ENCODE measurements around the gene PAM. TPM values are rescaled to one million over a fixed set of nuclear protein-coding genes. Genes with fewer than 3 reads are reported as not detected.
A peak's percentile ranks its signal among the peaks of the same experiment; 100 is the strongest.

Gene PAM
- total RNA-seq, 1 experiment from 2014 or later: 90.0 TPM

GRCh38 chr5:102795526-102795925, 40.4 kb downstream of the PAM start:
- H3K4me1 ChIP-seq (ENCODE audit: insufficient read depth, low read length): peaks cover 24% of the 10 kb centered on the region
- H3K4me3 ChIP-seq (ENCODE audit: low read length): no peak overlapping the region
- BruUV-seq (replicated peaks): no TSS peak
- ATAC-seq: no peak
- no peaks in the 10 kb centered on the region for H3K36me3 ChIP-seq (ENCODE audit: low read depth, low read length)
- intact Hi-C loops (cut with micrococcal nuclease): loop anchor here (2.0 kb wide), 1 partner anchor 69 kb away; no protein-coding TSS in a partner anchor
- no peaks in the 10 kb centered on the region for H3K79me2 ChIP-seq (ENCODE audit: low read length)
- no peaks in the 10 kb centered on the region for H3K9me2 ChIP-seq (replicated peaks; ENCODE audit: low read length)
- H2AFZ ChIP-seq (ENCODE audit: low read length): no peak overlapping the region
- H3F3A ChIP-seq (ENCODE audit: low read length, unreplicated experiment): no peaks in the 10 kb centered on the region
- TF ChIP-seq, protein P1, sequence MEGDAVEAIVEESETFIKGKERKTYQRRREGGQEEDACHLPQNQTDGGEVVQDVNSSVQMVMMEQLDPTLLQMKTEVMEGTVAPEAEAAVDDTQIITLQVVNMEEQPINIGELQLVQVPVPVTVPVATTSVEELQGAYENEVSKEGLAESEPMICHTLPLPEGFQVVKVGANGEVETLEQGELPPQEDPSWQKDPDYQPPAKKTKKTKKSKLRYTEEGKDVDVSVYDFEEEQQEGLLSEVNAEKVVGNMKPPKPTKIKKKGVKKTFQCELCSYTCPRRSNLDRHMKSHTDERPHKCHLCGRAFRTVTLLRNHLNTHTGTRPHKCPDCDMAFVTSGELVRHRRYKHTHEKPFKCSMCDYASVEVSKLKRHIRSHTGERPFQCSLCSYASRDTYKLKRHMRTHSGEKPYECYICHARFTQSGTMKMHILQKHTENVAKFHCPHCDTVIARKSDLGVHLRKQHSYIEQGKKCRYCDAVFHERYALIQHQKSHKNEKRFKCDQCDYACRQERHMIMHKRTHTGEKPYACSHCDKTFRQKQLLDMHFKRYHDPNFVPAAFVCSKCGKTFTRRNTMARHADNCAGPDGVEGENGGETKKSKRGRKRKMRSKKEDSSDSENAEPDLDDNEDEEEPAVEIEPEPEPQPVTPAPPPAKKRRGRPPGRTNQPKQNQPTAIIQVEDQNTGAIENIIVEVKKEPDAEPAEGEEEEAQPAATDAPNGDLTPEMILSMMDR (conservative IDR thresholded peaks at IDR 0.05; ENCODE audit: low read depth, low read length): no peak
- TF ChIP-seq EZH2 (IDR thresholded peaks at IDR 0.05; ENCODE audit: low read length, unreplicated experiment): no peak
- no peak for TF ChIP-seq EZH2phosphoT487 (IDR thresholded peaks at IDR 0.05; ENCODE audit: borderline replicate concordance, low read length)
- H3K4me2 ChIP-seq (ENCODE audit: low read length): no peak overlapping the region
- ChIA-PET POLR2A (ENCODE audit: unreplicated experiment) (no interaction called here), CTCF (no interaction called here)
- H3K9ac ChIP-seq (ENCODE audit: low read length): no peak overlapping the region
- no peak for DNase-seq
- no peak overlapping the region for H3K27ac ChIP-seq (ENCODE audit: low read length)
- H3K9me3 ChIP-seq (ENCODE audit: low read length): no peaks in the 10 kb centered on the region
- H4K20me1 ChIP-seq (ENCODE audit: low read length): no peaks in the 10 kb centered on the region
- H3K27me3 ChIP-seq (ENCODE audit: low read length): no peaks in the 10 kb centered on the region

DNA sequence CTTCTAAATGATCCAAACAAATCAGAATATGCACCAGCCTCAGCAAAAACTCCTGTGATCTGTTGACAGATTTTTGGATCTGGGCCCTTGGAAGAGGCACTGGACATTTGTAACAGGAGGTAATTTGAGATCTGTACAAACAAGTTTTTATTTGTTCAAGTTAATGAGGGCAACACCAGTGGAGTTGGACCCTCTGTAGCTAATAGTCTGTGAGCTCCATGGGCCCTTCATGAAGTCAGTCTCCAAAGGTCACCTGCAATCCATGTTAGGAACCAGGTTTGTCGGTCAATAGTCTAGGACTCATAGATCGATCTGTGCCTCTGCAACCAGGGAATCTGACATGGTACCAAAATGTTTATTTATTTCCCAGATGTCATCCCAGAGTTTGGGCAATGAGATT, 40.9 kb downstream of the PAM start:
- Histone ChIP-seq H4K20me1 (ENCODE audit: low read length) (no peaks in the 10 kb centered on the region), H2AFZ (ENCODE audit: low read length) (no peak overlapping the region), H3K27me3 (ENCODE audit: low read length) (no peaks in the 10 kb centered on the region), H3K79me2 (ENCODE audit: low read length) (no peaks in the 10 kb centered on the region), H3K4me3 (ENCODE audit: low read length) (no peak overlapping the region), H3K9ac (ENCODE audit: low read length) (no peak overlapping the region), H3F3A (ENCODE audit: low read length, unreplicated experiment) (no peaks in the 10 kb centered on the region), H3K4me2 (ENCODE audit: low read length) (no peak overlapping the region), H3K36me3 (ENCODE audit: low read depth, low read length) (no peaks in the 10 kb centered on the region), H3K9me2 (replicated peaks; ENCODE audit: low read length) (no peaks in the 10 kb centered on the region), H3K4me1 (ENCODE audit: insufficient read depth, low read length) (peaks cover 24% of the 10 kb centered on the region), H3K27ac (ENCODE audit: low read length) (no peak overlapping the region), H3K9me3 (ENCODE audit: low read length) (no peaks in the 10 kb centered on the region)
- DNase-seq: no peak
- POLR2A ChIA-PET (ENCODE audit: unreplicated experiment): no interaction called here
- TF ChIP-seq EZH2 (IDR thresholded peaks at IDR 0.05; ENCODE audit: low read length, unreplicated experiment): no peak
- ATAC-seq: peak; percentile 23; the same call in 1 of the 2 replicates
- no TSS peak for BruUV-seq (replicated peaks)
- CTCF ChIA-PET: no interaction called here
- intact Hi-C loops (cut with micrococcal nuclease): no loop called here

GRCh38 chr5:102796498-102796897, 41.4 kb downstream of the PAM start:
- Histone ChIP-seq H3K9ac (ENCODE audit: low read length) (no peak overlapping the region), H3K79me2 (ENCODE audit: low read length) (no peaks in the 10 kb centered on the region), H3F3A (ENCODE audit: low read length, unreplicated experiment) (no peaks in the 10 kb centered on the region), H4K20me1 (ENCODE audit: low read length) (no peaks in the 10 kb centered on the region), H3K9me3 (ENCODE audit: low read length) (no peaks in the 10 kb centered on the region), H3K4me2 (ENCODE audit: low read length) (no peak overlapping the region), H3K4me3 (ENCODE audit: low read length) (no peak overlapping the region), H3K9me2 (replicated peaks; ENCODE audit: low read length) (no peaks in the 10 kb centered on the region), H2AFZ (ENCODE audit: low read length) (no peak overlapping the region), H3K4me1 (ENCODE audit: insufficient read depth, low read length) (peaks cover 24% of the 10 kb centered on the region), H3K27me3 (ENCODE audit: low read length) (no peaks in the 10 kb centered on the region), H3K36me3 (ENCODE audit: low read depth, low read length) (no peaks in the 10 kb centered on the region), H3K27ac (ENCODE audit: low read length) (no peak overlapping the region)
- intact Hi-C loops (cut with micrococcal nuclease): no loop called here
- DNase-seq (no peak), ATAC-seq (no peak)
- TF ChIP-seq, protein P1 (conservative IDR thresholded peaks at IDR 0.05; ENCODE audit: low read depth, low read length): no peak
- TF ChIP-seq EZH2 (IDR thresholded peaks at IDR 0.05; ENCODE audit: low read length, unreplicated experiment): no peak
- no peak for TF ChIP-seq EZH2phosphoT487 (IDR thresholded peaks at IDR 0.05; ENCODE audit: borderline replicate concordance, low read length)
- BruUV-seq (replicated peaks): no TSS peak
- POLR2A ChIA-PET (ENCODE audit: unreplicated experiment): no interaction called here
- CTCF ChIA-PET: interaction anchor here (0.6 kb wide), 1 partner anchor 1145 kb away, joined by 3 read pairs; no protein-coding TSS in a partner anchor

Measured in PC-3 (cell line).